ENCODE data around the gene SLC17A3.

The SLC17A3 gene

DNA sequence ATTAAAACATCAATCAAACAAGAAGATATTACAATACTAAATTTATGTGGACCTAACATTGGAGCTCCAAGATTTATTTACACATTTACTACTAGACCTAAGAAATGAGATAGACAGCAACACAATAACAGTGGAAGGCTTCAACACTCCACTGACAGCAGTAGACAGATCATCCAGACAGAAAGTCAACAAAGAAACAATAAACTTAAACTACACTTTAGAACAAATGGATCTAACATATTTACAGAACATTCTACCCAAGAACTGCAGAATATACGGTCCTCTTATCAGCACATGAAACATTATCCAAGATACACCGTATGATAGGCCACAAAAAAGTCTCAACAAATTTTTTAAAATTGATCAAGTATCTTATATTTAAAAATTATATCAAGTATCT, 69.2 kb downstream of the SLC17A3 start:
- H3K27ac ChIP-seq (ENCODE audit: low read length): no peak overlapping the region
- no peaks in the 10 kb centered on the region for H3K27me3 ChIP-seq (replicated peaks; ENCODE audit: insufficient read depth, low read length)
- H3F3A ChIP-seq (ENCODE audit: insufficient read depth, low read length): no peaks in the 10 kb centered on the region
- no peak overlapping the region for H3K4me3 ChIP-seq (ENCODE audit: low read length)
- peaks cover 8% of the 10 kb centered on the region for H3K4me1 ChIP-seq (ENCODE audit: low read length)
- TF ChIP-seq, protein P1, sequence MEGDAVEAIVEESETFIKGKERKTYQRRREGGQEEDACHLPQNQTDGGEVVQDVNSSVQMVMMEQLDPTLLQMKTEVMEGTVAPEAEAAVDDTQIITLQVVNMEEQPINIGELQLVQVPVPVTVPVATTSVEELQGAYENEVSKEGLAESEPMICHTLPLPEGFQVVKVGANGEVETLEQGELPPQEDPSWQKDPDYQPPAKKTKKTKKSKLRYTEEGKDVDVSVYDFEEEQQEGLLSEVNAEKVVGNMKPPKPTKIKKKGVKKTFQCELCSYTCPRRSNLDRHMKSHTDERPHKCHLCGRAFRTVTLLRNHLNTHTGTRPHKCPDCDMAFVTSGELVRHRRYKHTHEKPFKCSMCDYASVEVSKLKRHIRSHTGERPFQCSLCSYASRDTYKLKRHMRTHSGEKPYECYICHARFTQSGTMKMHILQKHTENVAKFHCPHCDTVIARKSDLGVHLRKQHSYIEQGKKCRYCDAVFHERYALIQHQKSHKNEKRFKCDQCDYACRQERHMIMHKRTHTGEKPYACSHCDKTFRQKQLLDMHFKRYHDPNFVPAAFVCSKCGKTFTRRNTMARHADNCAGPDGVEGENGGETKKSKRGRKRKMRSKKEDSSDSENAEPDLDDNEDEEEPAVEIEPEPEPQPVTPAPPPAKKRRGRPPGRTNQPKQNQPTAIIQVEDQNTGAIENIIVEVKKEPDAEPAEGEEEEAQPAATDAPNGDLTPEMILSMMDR (IDR thresholded peaks at IDR 0.05; ENCODE audit: low read length): no peak
- no peak for TF ChIP-seq EZH2 (optimal IDR thresholded peaks at IDR 0.05; ENCODE audit: low read depth, low read length)
- no peak for TF ChIP-seq EZH2phosphoT487 (IDR thresholded peaks at IDR 0.05; ENCODE audit: low read length)
- H3K4me2 ChIP-seq (ENCODE audit: low read depth, low read length): peak overlapping the region; percentile 14; the same call in 1 of the 2 replicates
- H3K9me2 ChIP-seq (replicated peaks; ENCODE audit: insufficient read depth, low read length): no peaks in the 10 kb centered on the region
- DNase-seq: no peak
- H3K36me3 ChIP-seq (replicated peaks; ENCODE audit: insufficient read depth, low read length): no peaks in the 10 kb centered on the region
- H3K9me3 ChIP-seq (replicated peaks; ENCODE audit: insufficient read depth, low read length): no peaks in the 10 kb centered on the region; the same call in 1 of the 2 replicates
- no peak overlapping the region for H3K9ac ChIP-seq (ENCODE audit: low read length)
- H3K79me2 ChIP-seq (ENCODE audit: low read length): no peaks in the 10 kb centered on the region
- H4K20me1 ChIP-seq (ENCODE audit: insufficient read depth, low read length): no peaks in the 10 kb centered on the region
- 0 out of 2 replicates have a peak overlapping the region, but pooled peaks have one; percentile 8 for H2AFZ ChIP-seq (ENCODE audit: low read length)

DNA sequence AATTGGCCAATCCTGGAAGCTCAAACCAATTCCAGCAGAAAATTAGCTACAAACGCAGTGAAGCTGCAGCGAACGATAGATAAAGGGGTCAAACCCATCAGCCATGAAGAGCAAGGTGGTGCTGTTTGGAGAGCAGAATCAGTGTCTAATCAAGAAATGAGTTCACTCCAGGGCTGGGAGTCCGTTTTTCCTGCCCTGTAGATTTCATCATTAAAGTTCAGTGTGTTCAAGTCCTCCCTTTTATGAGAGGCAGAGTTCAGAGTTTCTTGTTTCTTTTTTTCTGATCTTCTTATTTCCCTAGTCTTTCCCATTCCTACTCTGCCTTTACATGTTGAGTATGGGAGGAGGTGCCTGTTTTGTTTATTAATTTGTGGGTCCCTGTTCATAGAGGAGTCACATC, 72.6 kb downstream of the SLC17A3 start:
- Histone ChIP-seq H3K9ac (ENCODE audit: low read length) (no peak overlapping the region), H3K36me3 (replicated peaks; ENCODE audit: insufficient read depth, low read length) (no peaks in the 10 kb centered on the region), H3K4me3 (ENCODE audit: low read length) (no peak overlapping the region), H3K4me2 (ENCODE audit: low read depth, low read length) (no peak overlapping the region), H3K27ac (ENCODE audit: low read length) (no peak overlapping the region), H3K4me1 (ENCODE audit: low read length) (peaks cover 8% of the 10 kb centered on the region), H3K9me2 (replicated peaks; ENCODE audit: insufficient read depth, low read length) (no peaks in the 10 kb centered on the region), H2AFZ (ENCODE audit: low read length) (no peak overlapping the region), H3K27me3 (replicated peaks; ENCODE audit: insufficient read depth, low read length) (no peaks in the 10 kb centered on the region), H4K20me1 (ENCODE audit: insufficient read depth, low read length) (no peaks in the 10 kb centered on the region), H3K79me2 (ENCODE audit: low read length) (no peaks in the 10 kb centered on the region), H3K9me3 (replicated peaks; ENCODE audit: insufficient read depth, low read length) (no peaks in the 10 kb centered on the region; the same call in 1 of the 2 replicates), H3F3A (ENCODE audit: insufficient read depth, low read length) (no peaks in the 10 kb centered on the region)
- no peak for TF ChIP-seq EZH2phosphoT487 (IDR thresholded peaks at IDR 0.05; ENCODE audit: low read length)
- no peak for TF ChIP-seq EZH2 (optimal IDR thresholded peaks at IDR 0.05; ENCODE audit: low read depth, low read length)
- TF ChIP-seq, protein P1 (IDR thresholded peaks at IDR 0.05; ENCODE audit: low read length): no peak
- no peak for DNase-seq

Data from MM.1S (cell line).